K562 (cell line): ENCODE results near the gene CXCL13. TPM values are rescaled to one million over a fixed set of nuclear protein-coding genes. Genes with fewer than 3 reads are reported as not detected.
A peak's percentile ranks its signal among the peaks of the same experiment; 100 is the strongest.

ENCODE experiments used
- CEBPB ChIP-seq: fragments of 450-650 bp; IDR thresholded peaks from 2 replicates; pipeline ENCODE4 v1.6.1; 2016; ENCODE audit warnings: missing genetic modification characterization, missing compliant biosample characterization
- ERF ChIP-seq: fragments of 450-650 bp; formaldehyde crosslinking; IDR thresholded peaks from 2 replicates; pipeline ENCODE4 v1.4.0; 2020; ENCODE audit warnings: mild to moderate bottlenecking, mixed read lengths
- ESRRB ChIP-seq: fragments of 250-450 bp; sonication (Bioruptor Pico); IDR thresholded peaks from 2 replicates; pipeline ENCODE4 v1.5.0; 2020; ENCODE audit warnings: mild to moderate bottlenecking, moderate library complexity, borderline replicate concordance
- GATAD2B ChIP-seq: fragments of 450-650 bp; IDR thresholded peaks from 2 replicates; pipeline ENCODE4 v1.6.1; 2017; ENCODE audit warnings: mild to moderate bottlenecking, borderline replicate concordance
- JUND ChIP-seq, 2 experiments: IDR thresholded peaks; 2 replicates in 1 of 2; 3 replicates in 1 of 2; pipeline ENCODE4 v1.6.1; 2011; ENCODE audit warnings: borderline replicate concordance in 2 of 2, low read depth in 2 of 2, low read length in 2 of 2, improper control_type of control experiment in 1 of 2, missing biosample characterization in 1 of 2, missing genetic modification characterization in 1 of 2, missing genetic modification reagents in 1 of 2
- ZC3H11A ChIP-seq: IDR thresholded peaks from 2 replicates; pipeline ENCODE4 v1.6.1; 2012; ENCODE audit warnings: low read depth, low read length, improper control_type of control experiment
- ZFP36 ChIP-seq: fragments of 150-350 bp; IDR thresholded peaks from 2 replicates; pipeline ENCODE4 v1.6.1; 2018; ENCODE audit warnings: low read length, low read depth; ENCODE audit not compliant: partially characterized antibody
- ZNF253 ChIP-seq: fragments of 250-450 bp; sonication (Bioruptor Pico); conservative IDR thresholded peaks from 2 replicates; pipeline ENCODE4 v1.6.1; 2021; ENCODE audit warnings: mild to moderate bottlenecking
- polyA plus RNA-seq, 8 experiments: library from polyadenylated mRNA; depleted of rRNA in 4 of 8; stranded (reverse) in 5 of 8; unstranded in 3 of 8; fragments of >200 nt; fragmentation: Nextera tagmentation in 2 of 8; fragmentation: Illumina TruSeq in 1 of 8; extraction: Ambion mirVana in 2 of 8; extraction: Trizol in 1 of 8; gene quantifications; 2 replicates each; pipeline versions ENCODE4 v1.2.1 to v1.2.3, GENCODE V29; 2011 to 2014; ENCODE audit warnings: inconsistent platforms in 1 of 8, missing spikeins in 1 of 8
- total RNA-seq, 7 experiments: library from RNA; depleted of rRNA in 6 of 7; stranded (reverse); fragments of >200 nt in 6 of 7; fragmentation: Illumina TruSeq in 2 of 7; extraction: Trizol in 2 of 7; gene quantifications; 2 replicates each; pipeline versions ENCODE4 v1.2.1 to v1.2.3, GENCODE V29; 2011 to 2021; ENCODE audit warnings: low replicate concordance in 1 of 7
- TF ChIP-seq, protein P1 (sequence below): sonication (generic); formaldehyde crosslinking; IDR thresholded peaks from 2 replicates; pipeline ENCODE4 v1.8.0; 2023; ENCODE audit warnings: mild to moderate bottlenecking, missing genetic modification reagents
- TF ChIP-seq, protein P2 (sequence below), 2 experiments: fragments of 450-650 bp in 1 of 2; sonication (generic) in 1 of 2; formaldehyde crosslinking in 1 of 2; IDR thresholded peaks in 1 of 2; conservative IDR thresholded peaks in 1 of 2; 2 replicates each; pipeline versions ENCODE4 v1.6.1 to v1.8.1; 2016 to 2023; ENCODE audit warnings: mild to moderate bottlenecking in 2 of 2, moderate library complexity in 2 of 2, inconsistent platforms in 1 of 2, missing genetic modification reagents in 1 of 2

CXCL13 gene
- total and polyA plus RNA-seq, 9 of the 15 experiments (the other 6 are each of a cell fraction or from before 2014, with no cell fraction given) = not detected

DNA sequence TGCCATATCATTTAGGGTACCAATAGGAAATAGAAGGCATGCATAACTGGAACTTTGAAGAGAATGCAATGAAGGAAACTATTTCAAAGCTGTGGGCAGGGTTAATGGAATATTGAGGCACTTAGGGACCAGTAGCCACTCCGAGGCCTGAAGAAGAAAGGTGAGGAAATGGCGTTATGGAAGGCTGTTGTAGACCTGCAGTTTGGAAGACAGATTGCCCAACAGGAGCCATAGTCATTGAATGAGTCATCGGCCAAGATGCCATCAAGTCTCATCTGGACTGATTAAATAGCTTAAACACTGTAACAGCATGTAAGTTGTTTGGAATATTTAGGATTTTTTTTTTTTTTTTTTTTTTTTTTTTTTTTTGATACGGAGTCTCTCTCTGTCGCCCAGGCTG is 11.6 kb downstream of the CXCL13 start (continued):
- no peak for TF ChIP-seq ZFP36
- peak; percentile 53 for TF ChIP-seq CEBPB (tag)
- no peak for TF ChIP-seq ESRRB (CRISPR knock-in tag)
- no peak for TF ChIP-seq GATAD2B
- no peak for TF ChIP-seq ZNF253
- TF ChIP-seq ERF (CRISPR knock-in tag) = no peak
- TF ChIP-seq, protein P1, sequence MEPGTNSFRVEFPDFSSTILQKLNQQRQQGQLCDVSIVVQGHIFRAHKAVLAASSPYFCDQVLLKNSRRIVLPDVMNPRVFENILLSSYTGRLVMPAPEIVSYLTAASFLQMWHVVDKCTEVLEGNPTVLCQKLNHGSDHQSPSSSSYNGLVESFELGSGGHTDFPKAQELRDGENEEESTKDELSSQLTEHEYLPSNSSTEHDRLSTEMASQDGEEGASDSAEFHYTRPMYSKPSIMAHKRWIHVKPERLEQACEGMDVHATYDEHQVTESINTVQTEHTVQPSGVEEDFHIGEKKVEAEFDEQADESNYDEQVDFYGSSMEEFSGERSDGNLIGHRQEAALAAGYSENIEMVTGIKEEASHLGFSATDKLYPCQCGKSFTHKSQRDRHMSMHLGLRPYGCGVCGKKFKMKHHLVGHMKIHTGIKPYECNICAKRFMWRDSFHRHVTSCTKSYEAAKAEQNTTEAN (CRISPR knock-in tag) = no peak
- TF ChIP-seq ZC3H11A = no peak
- TF ChIP-seq, protein P2, sequence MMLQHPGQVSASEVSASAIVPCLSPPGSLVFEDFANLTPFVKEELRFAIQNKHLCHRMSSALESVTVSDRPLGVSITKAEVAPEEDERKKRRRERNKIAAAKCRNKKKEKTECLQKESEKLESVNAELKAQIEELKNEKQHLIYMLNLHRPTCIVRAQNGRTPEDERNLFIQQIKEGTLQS (IDR thresholded peaks at IDR 0.05) = peak; percentile 57
- TF ChIP-seq, protein P2 (CRISPR knock-in tag; conservative IDR thresholded peaks at IDR 0.05) = no peak
- peak; percentile 66 for TF ChIP-seq JUND (IDR thresholded peaks at IDR 0.05; ENCODE audit: borderline replicate concordance, low read depth, low read length)
- peak; percentile 64; the same call in 1 of the 3 replicates for TF ChIP-seq JUND (tag; IDR thresholded peaks at IDR 0.05; ENCODE audit: borderline replicate concordance, low read depth, low read length)
- TF ChIP-seq, all 486 proteins: peak for 5
